ENCODE measurements around the gene COPS9. TPM values are rescaled to one million over a fixed set of nuclear protein-coding genes. Genes with fewer than 3 reads are reported as not detected.

Gene COPS9
- total and polyA plus RNA-seq, 2 experiments from 2014 or later = 91.7 to 629 TPM

DNA sequence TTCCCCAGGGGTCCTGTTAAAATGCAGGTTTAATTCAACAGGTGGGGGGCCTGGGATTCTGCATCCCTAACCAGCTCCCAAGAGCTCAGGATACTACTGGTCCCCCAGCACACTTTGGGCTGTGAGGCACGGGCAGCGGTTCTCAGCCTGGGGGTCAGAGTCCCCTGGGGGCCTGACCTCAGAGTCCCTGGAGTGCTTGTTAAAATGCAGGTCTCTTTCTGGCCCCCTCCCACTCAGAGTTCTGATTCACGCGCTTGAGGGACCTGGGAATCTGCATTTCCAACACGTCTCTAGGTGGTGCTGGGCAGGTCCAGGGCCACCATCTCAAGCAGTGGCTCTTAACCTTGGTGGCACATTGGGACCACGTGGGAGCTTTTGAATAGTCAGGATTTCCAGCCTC is 7.2 kb upstream of the COPS9 start:
- Mint-ChIP-seq H3K27ac (no peak overlapping the region), H3K36me3 (ENCODE audit: low read depth) (no peaks in the 10 kb centered on the region), H3K9me3 (peaks cover 3% of the 10 kb centered on the region; the same call in 1 of the 3 replicates), H3K4me3 (no peak overlapping the region), H3K27me3 (ENCODE audit: insufficient read depth, low read depth, poor library complexity) (peaks cover 14% of the 10 kb centered on the region), H3K4me1 (peaks cover 20% of the 10 kb centered on the region)
- H3K27ac ChIP-seq (ENCODE audit: low read depth) = no peak overlapping the region
- no peaks in the 10 kb centered on the region for H3K79me2 ChIP-seq (replicated peaks; ENCODE audit: insufficient read depth)
- no peaks in the 10 kb centered on the region for H3K9me2 ChIP-seq (ENCODE audit: insufficient read depth)
- H3K27me3 ChIP-seq (ENCODE audit: insufficient read depth) = no peaks in the 10 kb centered on the region
- H3K4me3 ChIP-seq = no peak overlapping the region
- H3F3A ChIP-seq (replicated peaks; ENCODE audit: low read depth) = no peaks in the 10 kb centered on the region
- ATAC-seq (no peak), DNase-seq (ENCODE audit: low spot score) (no peak)
- no peaks in the 10 kb centered on the region for H3K36me3 ChIP-seq (ENCODE audit: insufficient read depth)
- no peak for TF ChIP-seq POLR2AphosphoS5 (IDR thresholded peaks at IDR 0.05; ENCODE audit: low read depth)
- TF ChIP-seq, protein P1, sequence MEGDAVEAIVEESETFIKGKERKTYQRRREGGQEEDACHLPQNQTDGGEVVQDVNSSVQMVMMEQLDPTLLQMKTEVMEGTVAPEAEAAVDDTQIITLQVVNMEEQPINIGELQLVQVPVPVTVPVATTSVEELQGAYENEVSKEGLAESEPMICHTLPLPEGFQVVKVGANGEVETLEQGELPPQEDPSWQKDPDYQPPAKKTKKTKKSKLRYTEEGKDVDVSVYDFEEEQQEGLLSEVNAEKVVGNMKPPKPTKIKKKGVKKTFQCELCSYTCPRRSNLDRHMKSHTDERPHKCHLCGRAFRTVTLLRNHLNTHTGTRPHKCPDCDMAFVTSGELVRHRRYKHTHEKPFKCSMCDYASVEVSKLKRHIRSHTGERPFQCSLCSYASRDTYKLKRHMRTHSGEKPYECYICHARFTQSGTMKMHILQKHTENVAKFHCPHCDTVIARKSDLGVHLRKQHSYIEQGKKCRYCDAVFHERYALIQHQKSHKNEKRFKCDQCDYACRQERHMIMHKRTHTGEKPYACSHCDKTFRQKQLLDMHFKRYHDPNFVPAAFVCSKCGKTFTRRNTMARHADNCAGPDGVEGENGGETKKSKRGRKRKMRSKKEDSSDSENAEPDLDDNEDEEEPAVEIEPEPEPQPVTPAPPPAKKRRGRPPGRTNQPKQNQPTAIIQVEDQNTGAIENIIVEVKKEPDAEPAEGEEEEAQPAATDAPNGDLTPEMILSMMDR (conservative IDR thresholded peaks at IDR 0.05; ENCODE audit: low read depth in 2 of 2) = no peak
- TF ChIP-seq, protein P2, sequence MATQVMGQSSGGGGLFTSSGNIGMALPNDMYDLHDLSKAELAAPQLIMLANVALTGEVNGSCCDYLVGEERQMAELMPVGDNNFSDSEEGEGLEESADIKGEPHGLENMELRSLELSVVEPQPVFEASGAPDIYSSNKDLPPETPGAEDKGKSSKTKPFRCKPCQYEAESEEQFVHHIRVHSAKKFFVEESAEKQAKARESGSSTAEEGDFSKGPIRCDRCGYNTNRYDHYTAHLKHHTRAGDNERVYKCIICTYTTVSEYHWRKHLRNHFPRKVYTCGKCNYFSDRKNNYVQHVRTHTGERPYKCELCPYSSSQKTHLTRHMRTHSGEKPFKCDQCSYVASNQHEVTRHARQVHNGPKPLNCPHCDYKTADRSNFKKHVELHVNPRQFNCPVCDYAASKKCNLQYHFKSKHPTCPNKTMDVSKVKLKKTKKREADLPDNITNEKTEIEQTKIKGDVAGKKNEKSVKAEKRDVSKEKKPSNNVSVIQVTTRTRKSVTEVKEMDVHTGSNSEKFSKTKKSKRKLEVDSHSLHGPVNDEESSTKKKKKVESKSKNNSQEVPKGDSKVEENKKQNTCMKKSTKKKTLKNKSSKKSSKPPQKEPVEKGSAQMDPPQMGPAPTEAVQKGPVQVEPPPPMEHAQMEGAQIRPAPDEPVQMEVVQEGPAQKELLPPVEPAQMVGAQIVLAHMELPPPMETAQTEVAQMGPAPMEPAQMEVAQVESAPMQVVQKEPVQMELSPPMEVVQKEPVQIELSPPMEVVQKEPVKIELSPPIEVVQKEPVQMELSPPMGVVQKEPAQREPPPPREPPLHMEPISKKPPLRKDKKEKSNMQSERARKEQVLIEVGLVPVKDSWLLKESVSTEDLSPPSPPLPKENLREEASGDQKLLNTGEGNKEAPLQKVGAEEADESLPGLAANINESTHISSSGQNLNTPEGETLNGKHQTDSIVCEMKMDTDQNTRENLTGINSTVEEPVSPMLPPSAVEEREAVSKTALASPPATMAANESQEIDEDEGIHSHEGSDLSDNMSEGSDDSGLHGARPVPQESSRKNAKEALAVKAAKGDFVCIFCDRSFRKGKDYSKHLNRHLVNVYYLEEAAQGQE (IDR thresholded peaks at IDR 0.05; ENCODE audit: unreplicated experiment) = no peak
- no peak for TF ChIP-seq EZH2 (IDR thresholded peaks at IDR 0.05; ENCODE audit: low read depth, unreplicated experiment)
- no peak for TF ChIP-seq EZH2phosphoT487 (IDR thresholded peaks at IDR 0.05; ENCODE audit: unreplicated experiment)
- no peak for TF ChIP-seq JUNB (IDR thresholded peaks at IDR 0.05; ENCODE audit: unreplicated experiment)
- TF ChIP-seq NANOG (IDR thresholded peaks at IDR 0.05; ENCODE audit: borderline replicate concordance) = no peak
- TF ChIP-seq, protein P3, sequence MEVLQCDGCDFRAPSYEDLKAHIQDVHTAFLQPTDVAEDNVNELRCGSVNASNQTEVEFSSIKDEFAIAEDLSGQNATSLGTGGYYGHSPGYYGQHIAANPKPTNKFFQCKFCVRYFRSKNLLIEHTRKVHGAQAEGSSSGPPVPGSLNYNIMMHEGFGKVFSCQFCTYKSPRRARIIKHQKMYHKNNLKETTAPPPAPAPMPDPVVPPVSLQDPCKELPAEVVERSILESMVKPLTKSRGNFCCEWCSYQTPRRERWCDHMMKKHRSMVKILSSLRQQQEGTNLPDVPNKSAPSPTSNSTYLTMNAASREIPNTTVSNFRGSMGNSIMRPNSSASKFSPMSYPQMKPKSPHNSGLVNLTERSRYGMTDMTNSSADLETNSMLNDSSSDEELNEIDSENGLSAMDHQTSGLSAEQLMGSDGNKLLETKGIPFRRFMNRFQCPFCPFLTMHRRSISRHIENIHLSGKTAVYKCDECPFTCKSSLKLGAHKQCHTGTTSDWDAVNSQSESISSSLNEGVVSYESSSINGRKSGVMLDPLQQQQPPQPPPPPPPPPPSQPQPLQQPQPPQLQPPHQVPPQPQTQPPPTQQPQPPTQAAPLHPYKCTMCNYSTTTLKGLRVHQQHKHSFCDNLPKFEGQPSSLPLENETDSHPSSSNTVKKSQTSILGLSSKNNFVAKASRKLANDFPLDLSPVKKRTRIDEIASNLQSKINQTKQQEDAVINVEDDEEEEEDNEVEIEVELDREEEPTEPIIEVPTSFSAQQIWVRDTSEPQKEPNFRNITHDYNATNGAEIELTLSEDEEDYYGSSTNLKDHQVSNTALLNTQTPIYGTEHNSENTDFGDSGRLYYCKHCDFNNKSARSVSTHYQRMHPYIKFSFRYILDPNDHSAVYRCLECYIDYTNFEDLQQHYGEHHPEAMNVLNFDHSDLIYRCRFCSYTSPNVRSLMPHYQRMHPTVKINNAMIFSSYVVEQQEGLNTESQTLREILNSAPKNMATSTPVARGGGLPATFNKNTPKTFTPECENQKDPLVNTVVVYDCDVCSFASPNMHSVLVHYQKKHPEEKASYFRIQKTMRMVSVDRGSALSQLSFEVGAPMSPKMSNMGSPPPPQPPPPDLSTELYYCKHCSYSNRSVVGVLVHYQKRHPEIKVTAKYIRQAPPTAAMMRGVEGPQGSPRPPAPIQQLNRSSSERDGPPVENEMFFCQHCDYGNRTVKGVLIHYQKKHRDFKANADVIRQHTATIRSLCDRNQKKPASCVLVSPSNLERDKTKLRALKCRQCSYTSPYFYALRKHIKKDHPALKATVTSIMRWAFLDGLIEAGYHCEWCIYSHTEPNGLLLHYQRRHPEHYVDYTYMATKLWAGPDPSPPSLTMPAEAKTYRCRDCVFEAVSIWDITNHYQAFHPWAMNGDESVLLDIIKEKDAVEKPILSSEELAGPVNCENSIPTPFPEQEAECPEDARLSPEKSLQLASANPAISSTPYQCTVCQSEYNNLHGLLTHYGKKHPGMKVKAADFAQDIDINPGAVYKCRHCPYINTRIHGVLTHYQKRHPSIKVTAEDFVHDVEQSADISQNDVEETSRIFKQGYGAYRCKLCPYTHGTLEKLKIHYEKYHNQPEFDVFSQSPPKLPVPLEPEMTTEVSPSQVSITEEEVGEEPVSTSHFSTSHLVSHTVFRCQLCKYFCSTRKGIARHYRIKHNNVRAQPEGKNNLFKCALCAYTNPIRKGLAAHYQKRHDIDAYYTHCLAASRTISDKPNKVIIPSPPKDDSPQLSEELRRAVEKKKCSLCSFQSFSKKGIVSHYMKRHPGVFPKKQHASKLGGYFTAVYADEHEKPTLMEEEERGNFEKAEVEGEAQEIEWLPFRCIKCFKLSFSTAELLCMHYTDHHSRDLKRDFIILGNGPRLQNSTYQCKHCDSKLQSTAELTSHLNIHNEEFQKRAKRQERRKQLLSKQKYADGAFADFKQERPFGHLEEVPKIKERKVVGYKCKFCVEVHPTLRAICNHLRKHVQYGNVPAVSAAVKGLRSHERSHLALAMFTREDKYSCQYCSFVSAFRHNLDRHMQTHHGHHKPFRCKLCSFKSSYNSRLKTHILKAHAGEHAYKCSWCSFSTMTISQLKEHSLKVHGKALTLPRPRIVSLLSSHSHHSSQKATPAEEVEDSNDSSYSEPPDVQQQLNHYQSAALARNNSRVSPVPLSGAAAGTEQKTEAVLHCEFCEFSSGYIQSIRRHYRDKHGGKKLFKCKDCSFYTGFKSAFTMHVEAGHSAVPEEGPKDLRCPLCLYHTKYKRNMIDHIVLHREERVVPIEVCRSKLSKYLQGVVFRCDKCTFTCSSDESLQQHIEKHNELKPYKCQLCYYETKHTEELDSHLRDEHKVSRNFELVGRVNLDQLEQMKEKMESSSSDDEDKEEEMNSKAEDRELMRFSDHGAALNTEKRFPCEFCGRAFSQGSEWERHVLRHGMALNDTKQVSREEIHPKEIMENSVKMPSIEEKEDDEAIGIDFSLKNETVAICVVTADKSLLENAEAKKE (CRISPR knock-in tag; IDR thresholded peaks at IDR 0.05) = no peak
- TF ChIP-seq, protein P4, sequence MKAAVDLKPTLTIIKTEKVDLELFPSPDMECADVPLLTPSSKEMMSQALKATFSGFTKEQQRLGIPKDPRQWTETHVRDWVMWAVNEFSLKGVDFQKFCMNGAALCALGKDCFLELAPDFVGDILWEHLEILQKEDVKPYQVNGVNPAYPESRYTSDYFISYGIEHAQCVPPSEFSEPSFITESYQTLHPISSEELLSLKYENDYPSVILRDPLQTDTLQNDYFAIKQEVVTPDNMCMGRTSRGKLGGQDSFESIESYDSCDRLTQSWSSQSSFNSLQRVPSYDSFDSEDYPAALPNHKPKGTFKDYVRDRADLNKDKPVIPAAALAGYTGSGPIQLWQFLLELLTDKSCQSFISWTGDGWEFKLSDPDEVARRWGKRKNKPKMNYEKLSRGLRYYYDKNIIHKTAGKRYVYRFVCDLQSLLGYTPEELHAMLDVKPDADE (IDR thresholded peaks at IDR 0.05) = no peak
- TF ChIP-seq ZNF114 (CRISPR knock-in tag; IDR thresholded peaks at IDR 0.05) = no peak
- TF ChIP-seq STAT1 (IDR thresholded peaks at IDR 0.05; ENCODE audit: unreplicated experiment) = no peak
- TF ChIP-seq CREB1 (CRISPR knock-in tag; IDR thresholded peaks at IDR 0.05; ENCODE audit: low read depth) = no peak
- TF ChIP-seq ZNF331 (CRISPR knock-in tag; IDR thresholded peaks at IDR 0.05; ENCODE audit: low read depth) = no peak
- H3K4me1 ChIP-seq (ENCODE audit: insufficient read depth) = peaks cover 16% of the 10 kb centered on the region
- H4K20me1 ChIP-seq (replicated peaks; ENCODE audit: insufficient read depth) = no peaks in the 10 kb centered on the region
- H2AFZ ChIP-seq = peak overlapping the region; percentile 91
- H3K4me2 ChIP-seq = no peak overlapping the region

Data from GM23338 (cell line).